GM12872 (cell line): ENCODE data around the gene WDR88.

ENCODE experiments used
- CTCF ChIP-seq: IDR thresholded peaks from 3 replicates; pipeline ENCODE4 v1.5.1; 2011; ENCODE audit warnings: low read depth, mild to moderate bottlenecking, low read length, moderate library complexity; ENCODE audit not compliant: insufficient read depth

WDR88 gene

GRCh38 chr19:33096005-33096404 lies 35.9 kb upstream of the WDR88 start:
- TF ChIP-seq CTCF = no peak

GRCh38 chr19:33098055-33098534 lies 33.8 kb upstream of the WDR88 start:
- TF ChIP-seq CTCF = no peak

- no peak for TF ChIP-seq CTCF
These were observed 30.8 kb upstream of the WDR88 start for GRCh38 chr19:33100894-33101644.

- no peak for TF ChIP-seq CTCF
These were observed 29.0 kb upstream of the WDR88 start for GRCh38 chr19:33102893-33103292.

- TF ChIP-seq CTCF = no peak
These were observed 23.8 kb upstream of the WDR88 start for GRCh38 chr19:33108161-33108560.

GRCh38 chr19:33110137-33110910 lies 21.6 kb upstream of the WDR88 start:
- TF ChIP-seq CTCF = no peak

- no peak for TF ChIP-seq CTCF
These were observed 20.3 kb upstream of the WDR88 start for GRCh38 chr19:33111587-33111986.
